ENCODE results near the gene PRR12. TPM values are rescaled to one million over a fixed set of nuclear protein-coding genes. Genes with fewer than 3 reads are reported as not detected.

The PRR12 gene
- total RNA-seq, 1 donor = 3.0 TPM

DNA sequence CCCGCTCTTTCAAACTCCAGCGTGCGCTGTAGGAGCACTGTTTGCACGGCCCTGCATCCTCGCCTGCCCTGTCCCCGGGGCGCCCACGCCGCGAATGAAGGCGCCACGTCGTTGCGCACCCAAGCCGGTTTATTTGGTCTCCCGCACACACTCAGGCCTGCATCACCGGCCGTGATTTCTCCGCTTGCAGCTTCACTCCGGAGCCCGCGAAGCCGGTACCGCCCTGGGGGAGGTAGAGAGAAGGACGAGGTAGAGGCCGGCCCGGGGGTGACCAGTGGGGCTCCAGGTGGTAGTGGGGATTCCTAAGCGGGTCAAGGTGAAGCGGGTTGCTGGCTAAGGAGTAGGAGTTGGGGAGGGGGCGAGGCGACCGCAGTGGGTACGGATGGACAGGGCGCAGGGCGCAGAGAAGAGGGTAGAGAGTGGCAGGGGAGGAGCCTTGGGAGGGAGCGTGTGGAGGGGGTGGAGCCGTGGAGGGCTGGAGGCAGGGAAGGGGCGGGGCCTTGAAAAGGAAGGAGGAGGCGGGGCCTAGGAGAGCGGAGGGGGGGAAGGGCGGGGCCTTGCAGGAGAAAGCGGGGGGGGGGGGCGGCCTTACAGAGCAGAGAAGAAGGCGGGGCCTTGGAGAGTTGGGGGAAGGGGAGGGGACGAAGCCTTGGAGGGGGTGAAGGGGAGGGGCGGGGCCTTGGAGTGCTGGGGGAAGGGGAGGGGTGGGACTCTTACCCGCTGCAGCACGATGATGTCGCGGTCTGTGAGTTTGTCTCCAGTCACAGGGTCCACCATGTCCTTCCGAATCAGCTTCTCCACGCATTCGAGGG lies 35.2 kb upstream of the PRR12 start:
- TF ChIP-seq, protein P1, sequence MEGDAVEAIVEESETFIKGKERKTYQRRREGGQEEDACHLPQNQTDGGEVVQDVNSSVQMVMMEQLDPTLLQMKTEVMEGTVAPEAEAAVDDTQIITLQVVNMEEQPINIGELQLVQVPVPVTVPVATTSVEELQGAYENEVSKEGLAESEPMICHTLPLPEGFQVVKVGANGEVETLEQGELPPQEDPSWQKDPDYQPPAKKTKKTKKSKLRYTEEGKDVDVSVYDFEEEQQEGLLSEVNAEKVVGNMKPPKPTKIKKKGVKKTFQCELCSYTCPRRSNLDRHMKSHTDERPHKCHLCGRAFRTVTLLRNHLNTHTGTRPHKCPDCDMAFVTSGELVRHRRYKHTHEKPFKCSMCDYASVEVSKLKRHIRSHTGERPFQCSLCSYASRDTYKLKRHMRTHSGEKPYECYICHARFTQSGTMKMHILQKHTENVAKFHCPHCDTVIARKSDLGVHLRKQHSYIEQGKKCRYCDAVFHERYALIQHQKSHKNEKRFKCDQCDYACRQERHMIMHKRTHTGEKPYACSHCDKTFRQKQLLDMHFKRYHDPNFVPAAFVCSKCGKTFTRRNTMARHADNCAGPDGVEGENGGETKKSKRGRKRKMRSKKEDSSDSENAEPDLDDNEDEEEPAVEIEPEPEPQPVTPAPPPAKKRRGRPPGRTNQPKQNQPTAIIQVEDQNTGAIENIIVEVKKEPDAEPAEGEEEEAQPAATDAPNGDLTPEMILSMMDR (IDR thresholded peaks at IDR 0.05; ENCODE audit: insufficient read depth, low read depth, low read length) = no peak
- H3K4me3 ChIP-seq (ENCODE audit: low read depth, low read length) = no peak overlapping the region
- peak; percentile 58 for DNase-seq (ENCODE audit: low read depth)

DNA sequence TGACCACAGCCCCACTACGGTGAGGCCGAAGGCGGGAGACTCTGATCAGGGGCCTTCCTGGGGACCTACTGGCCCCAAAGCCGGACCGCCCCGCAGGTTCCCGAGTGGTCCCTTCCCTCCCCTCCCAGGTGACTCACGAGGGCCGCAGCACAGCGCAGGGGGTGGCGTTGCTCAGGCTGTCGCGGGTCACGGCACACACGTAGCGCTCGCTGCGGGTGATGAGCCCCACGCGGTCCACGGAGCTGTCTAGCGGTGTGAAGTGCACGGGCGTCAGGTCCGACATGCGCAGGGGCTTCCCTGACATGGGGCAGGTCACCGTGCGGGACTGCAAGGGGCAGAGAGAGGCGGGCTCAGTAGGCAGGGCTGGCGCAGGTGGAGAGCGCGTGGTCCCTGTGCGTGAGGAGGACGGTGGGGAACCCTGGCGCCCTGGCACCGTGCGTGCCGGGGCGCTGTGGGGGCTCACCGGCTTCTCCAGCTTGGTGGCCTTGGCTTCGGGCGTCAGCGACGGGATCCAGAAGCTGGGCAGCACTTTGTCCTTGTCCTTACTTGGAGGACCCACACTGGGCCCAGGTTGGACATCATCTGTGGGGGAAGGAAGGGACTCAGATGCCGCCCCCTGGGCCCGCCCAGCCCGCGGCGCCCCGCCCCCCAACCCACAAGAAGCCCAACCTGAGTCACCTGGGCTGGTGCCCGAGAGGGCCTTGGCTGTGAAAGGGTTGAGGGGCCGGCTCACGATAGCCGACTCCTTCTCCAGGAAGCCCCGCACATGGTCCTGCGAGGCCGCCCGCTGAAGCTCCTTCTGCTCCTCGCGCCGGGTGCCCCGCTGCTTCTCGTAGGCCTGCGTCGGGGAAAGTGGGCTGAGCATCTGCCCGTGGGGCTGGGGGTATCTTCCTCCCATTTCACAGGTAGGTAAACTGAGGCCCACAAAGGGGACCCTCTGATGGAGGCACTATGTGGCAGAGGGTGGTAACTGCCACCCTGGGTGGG lies 34.3 kb upstream of the PRR12 start:
- TF ChIP-seq, protein P1 (IDR thresholded peaks at IDR 0.05; ENCODE audit: insufficient read depth, low read depth, low read length) = no peak
- H3K4me3 ChIP-seq (ENCODE audit: low read depth, low read length) = no peak overlapping the region
- no peak for DNase-seq (ENCODE audit: low read depth)

DNA sequence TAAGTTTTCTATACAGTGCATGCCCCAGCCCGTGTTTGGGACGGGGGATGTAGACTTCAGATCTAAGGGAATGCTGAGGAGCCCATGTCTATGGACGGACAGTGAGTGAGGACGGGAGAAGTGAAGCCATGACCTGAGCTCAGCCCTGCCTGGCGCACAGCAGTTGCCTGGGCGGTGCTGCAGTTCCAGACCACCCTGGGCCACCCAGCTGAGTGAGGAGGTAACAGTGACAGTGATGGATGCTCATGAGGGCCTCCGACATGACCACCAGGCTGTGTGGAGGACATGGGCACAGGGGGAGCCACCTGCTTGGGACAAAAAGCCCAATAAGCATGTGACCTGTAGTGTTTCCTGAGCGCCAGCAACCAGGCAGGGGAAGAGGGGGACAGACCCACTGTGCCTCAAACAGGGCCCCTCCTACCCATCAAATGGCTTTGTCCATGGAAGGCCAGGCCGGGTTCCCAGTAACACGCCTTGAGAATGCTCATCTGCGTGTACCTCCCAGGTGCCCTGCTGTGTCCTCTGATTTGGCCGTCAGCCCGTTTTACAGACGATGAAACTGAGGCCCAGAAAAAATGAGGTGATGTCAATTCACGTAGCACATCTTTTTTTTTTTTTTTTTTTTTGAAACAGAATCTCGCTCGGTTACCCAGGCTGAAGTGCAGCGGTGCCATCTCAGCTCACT lies 33.2 kb upstream of the PRR12 start:
- TF ChIP-seq, protein P1 (IDR thresholded peaks at IDR 0.05; ENCODE audit: insufficient read depth, low read depth, low read length) = no peak
- no peak for DNase-seq (ENCODE audit: low read depth)
- H3K4me3 ChIP-seq (ENCODE audit: low read depth, low read length) = no peak overlapping the region

DNA sequence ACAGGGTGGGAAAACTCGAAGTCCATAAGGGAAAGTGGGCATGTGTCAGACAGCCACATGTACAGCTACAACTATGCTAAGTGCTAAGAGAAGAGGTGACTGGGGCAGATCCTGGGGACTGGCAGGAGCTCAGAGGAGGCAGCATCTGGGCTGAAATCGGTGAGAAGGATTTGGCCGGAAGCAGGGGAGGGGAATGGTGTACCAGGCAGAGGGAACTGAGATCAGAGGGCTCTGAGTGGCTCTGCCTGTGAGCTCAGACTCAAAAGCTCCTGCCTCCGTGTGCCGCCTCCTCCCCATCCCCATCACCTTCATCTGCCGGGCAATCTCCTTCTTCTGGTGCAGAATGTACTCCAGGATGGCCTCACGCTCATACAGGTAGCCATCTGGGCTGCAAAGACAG lies 32.4 kb upstream of the PRR12 start:
- H3K4me3 ChIP-seq (ENCODE audit: low read depth, low read length) = no peak overlapping the region
- TF ChIP-seq, protein P1 (IDR thresholded peaks at IDR 0.05; ENCODE audit: insufficient read depth, low read depth, low read length) = no peak
- DNase-seq (ENCODE audit: low read depth) = no peak

DNA sequence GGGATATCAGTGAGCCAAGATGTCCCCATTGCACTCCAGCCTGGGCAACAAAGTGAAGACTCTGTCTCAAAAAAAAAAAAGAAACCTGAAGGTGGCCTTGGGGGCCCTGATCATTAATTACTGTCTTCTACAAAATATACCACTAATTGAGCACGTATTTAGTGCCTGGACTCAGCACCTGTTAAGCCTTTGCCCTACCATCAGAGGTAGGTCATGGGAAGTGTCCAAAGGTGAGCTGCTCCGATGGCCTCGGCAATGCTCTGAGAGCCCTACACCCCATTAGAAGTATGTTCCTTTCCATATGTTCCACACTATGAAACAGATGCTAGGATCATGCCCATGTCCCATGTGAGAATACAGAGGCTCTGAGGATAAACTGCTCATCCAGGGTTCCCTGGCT lies 31.5 kb upstream of the PRR12 start:
- no peak for DNase-seq (ENCODE audit: low read depth)
- TF ChIP-seq, protein P1 (IDR thresholded peaks at IDR 0.05; ENCODE audit: insufficient read depth, low read depth, low read length) = no peak

DNA sequence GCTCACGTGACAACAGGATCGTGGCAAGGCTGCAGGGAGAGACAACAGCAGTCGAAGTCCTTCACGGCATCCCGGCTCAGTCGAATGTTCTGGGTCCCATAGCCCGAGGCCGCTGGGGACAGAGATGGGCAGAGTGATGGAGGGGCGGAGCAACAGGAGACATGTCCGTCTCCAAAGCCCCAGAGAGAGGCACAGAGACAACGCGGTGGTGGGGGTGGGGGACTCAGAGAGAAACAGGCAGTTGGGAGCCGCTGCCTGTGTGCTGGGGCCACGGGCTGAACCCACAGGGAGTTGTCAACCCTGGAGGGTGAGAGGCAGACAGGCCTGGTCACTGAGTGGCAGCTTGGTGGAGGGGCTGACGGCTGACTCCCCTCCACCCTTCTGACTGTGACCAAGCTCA lies 31.1 kb upstream of the PRR12 start:
- DNase-seq (ENCODE audit: low read depth) = no peak
- TF ChIP-seq, protein P1 (IDR thresholded peaks at IDR 0.05; ENCODE audit: insufficient read depth, low read depth, low read length) = no peak
- no peak overlapping the region for H3K4me3 ChIP-seq (ENCODE audit: low read depth, low read length)

More for the DNA sequence above, 31.5 kb upstream of the PRR12 start:
- H3K4me3 ChIP-seq (ENCODE audit: low read depth, low read length) = no peak overlapping the region
